Stromal cell of bone marrow (primary cell): ENCODE measurements around the gene SEPHS2.
A peak's percentile ranks its signal among the peaks of the same experiment; 100 is the strongest.

Source experiments
- DNase-seq: peaks from one replicate; pipeline ENCODE4 v3.0.0-alpha.2; 2012; ENCODE audit warnings: low read depth

The SEPHS2 gene

GRCh38 chr16:30429678-30430427, 15.8 kb downstream of the SEPHS2 start, which contains the start of gene DCTPP1:
TSS of gene DCTPP1 (minus strand) at chr16:30430030. CDS start at chr16:30429980, 50 bp downstream.
- DNase-seq = peak; percentile 97

GRCh38 chr16:30429418-30429677, 16.3 kb downstream of the SEPHS2 start:
- DNase-seq = no peak

GRCh38 chr16:30428055-30428454, 17.6 kb downstream of the SEPHS2 start:
- no peak for DNase-seq

GRCh38 chr16:30421010-30421409, 24.7 kb downstream of the SEPHS2 start:
- no peak for DNase-seq

GRCh38 chr16:30418350-30419181, 27.1 kb downstream of the SEPHS2 start:
- DNase-seq = no peak

- peak; percentile 70 for DNase-seq
Observed at GRCh38 chr16:30417529-30418349, 27.9 kb downstream of the SEPHS2 start.

GRCh38 chr16:30416624-30417528, 28.8 kb downstream of the SEPHS2 start:
- no peak for DNase-seq

- no peak for DNase-seq
Observed at GRCh38 chr16:30416047-30416603, 29.5 kb downstream of the SEPHS2 start.

GRCh38 chr16:30414159-30414558, 31.5 kb downstream of the SEPHS2 start:
- no peak for DNase-seq

- DNase-seq = no peak
Observed at GRCh38 chr16:30413112-30413806, 32.4 kb downstream of the SEPHS2 start.

GRCh38 chr16:30409125-30410060, 36.3 kb downstream of the SEPHS2 start:
- peak; percentile 70 for DNase-seq

- no peak for DNase-seq
Observed at GRCh38 chr16:30407804-30408534, 37.7 kb downstream of the SEPHS2 start.

GRCh38 chr16:30407102-30407803, 38.4 kb downstream of the SEPHS2 start, which contains the start of gene ZNF771:
TSS of gene ZNF771 (plus strand) at chr16:30407606. CDS start at chr16:30408054, 448 bp downstream.
- DNase-seq = peak; percentile 74

GRCh38 chr16:30406795-30407101, 38.9 kb downstream of the SEPHS2 start:
- DNase-seq = no peak

- no peak for DNase-seq
Observed at GRCh38 chr16:30401768-30402425, 43.8 kb downstream of the SEPHS2 start.

- DNase-seq = no peak
Observed at GRCh38 chr16:30399435-30400186, 46.1 kb downstream of the SEPHS2 start.
